Hematopoietic multipotent progenitor cell treated with erythropoietin and hydrocortisone succinate and interleukin-3 and kit ligand, for 15 days (in vitro differentiated cells): ENCODE results near the gene TSC1.
A peak's percentile ranks its signal among the peaks of the same experiment; 100 is the strongest.

ENCODE experiments used
- DNase-seq: peaks from one replicate; pipeline ENCODE4 v3.0.0-alpha.2; 2015; ENCODE audit warnings: low spot score

TSC1 gene

GRCh38 chr9:132944294-132945185 is at the start of gene TSC1:
Gene TSC1, minus strand, starts transcription at chr9:132944616. Its CDS starts 15,744 bp downstream, at chr9:132928872.
- peak; percentile 95 for DNase-seq

- peak; percentile 52 for DNase-seq
Measured at GRCh38 chr9:132993511-132993939, 49.1 kb upstream of the TSC1 start.

- no peak for DNase-seq
Measured at GRCh38 chr9:132991351-132992300, 47.2 kb upstream of the TSC1 start.

GRCh38 chr9:132990781-132991180 is 46.4 kb upstream of the TSC1 start:
- DNase-seq: no peak

GRCh38 chr9:132989998-132990557 is 45.7 kb upstream of the TSC1 start:
- DNase-seq: peak; percentile 44

GRCh38 chr9:132989414-132989996 is 45.1 kb upstream of the TSC1 start:
- no peak for DNase-seq

- no peak for DNase-seq
Measured at GRCh38 chr9:132989014-132989310, 44.5 kb upstream of the TSC1 start.

GRCh38 chr9:132988244-132989013 is 44.0 kb upstream of the TSC1 start:
- no peak for DNase-seq

GRCh38 chr9:132986640-132987620 is 42.5 kb upstream of the TSC1 start:
- peak; percentile 52 for DNase-seq

GRCh38 chr9:132986114-132986513 is 41.7 kb upstream of the TSC1 start:
- peak; percentile 42 for DNase-seq

- DNase-seq: no peak
Measured at GRCh38 chr9:132985489-132985888, 41.1 kb upstream of the TSC1 start.

- no peak for DNase-seq
Measured at GRCh38 chr9:132985071-132985350, 40.6 kb upstream of the TSC1 start.

GRCh38 chr9:132984202-132985070 is 40.0 kb upstream of the TSC1 start:
- DNase-seq: peak; percentile 89

- peak; percentile 55 for DNase-seq
Measured at GRCh38 chr9:132983491-132984201, 39.2 kb upstream of the TSC1 start.

GRCh38 chr9:132982458-132982857 is 38.0 kb upstream of the TSC1 start:
- peak; percentile 54 for DNase-seq

GRCh38 chr9:132980157-132980556 is 35.7 kb upstream of the TSC1 start:
- peak; percentile 55 for DNase-seq

GRCh38 chr9:132978451-132979131 is 34.2 kb upstream of the TSC1 start, which contains the start of gene GFI1B:
Gene GFI1B, plus strand, starts transcription at chr9:132978694. Its CDS starts 7,985 bp downstream, at chr9:132986679.
- peak; percentile 76 for DNase-seq

GRCh38 chr9:132978112-132978450 is 33.7 kb upstream of the TSC1 start:
- DNase-seq: no peak
